ENCODE measurements around the gene GRID2.

GRID2 gene

DNA sequence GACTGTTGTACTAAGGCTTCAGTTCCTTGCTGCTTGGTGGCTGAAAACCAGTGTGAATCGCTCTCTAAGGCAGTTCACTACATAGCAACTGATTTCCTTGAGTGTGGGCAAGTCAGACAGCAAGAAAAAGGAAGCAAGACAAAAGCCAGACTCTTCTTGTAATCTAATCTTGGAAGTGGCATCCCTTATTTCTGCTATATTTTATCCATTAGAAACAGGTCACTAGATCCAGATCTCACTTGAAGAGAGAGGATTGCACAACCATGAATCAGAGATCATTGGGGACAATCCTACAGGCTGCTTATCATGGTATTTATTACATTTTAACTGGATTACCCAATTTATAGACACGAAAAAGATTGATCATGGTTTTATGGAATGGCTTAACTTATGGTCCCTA, 684.5 kb downstream of the GRID2 start:
- no peak for DNase-seq

DNA sequence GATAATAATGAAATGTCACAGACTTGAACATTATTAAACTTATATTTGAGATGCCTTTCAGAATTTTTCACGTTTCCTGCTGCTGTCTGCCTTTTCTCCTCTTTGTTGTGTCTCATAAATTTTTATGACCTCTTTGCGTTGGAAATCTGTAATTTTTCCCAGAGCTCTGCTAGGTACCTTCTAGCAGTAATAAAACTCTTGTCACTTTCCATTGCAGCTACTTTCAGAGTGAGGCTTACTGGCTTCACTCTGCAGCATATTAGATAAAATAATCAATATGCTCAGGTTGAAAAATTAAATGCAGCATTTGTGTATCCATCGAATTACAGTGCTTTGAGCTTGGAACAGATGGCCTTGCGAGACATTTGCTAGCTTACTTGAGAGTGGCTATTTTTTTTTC, 689.0 kb downstream of the GRID2 start:
- no peak for DNase-seq

- DNase-seq: no peak
Observed at GRCh38 chr4:92994727-92995126, 691.0 kb downstream of the GRID2 start.

DNA sequence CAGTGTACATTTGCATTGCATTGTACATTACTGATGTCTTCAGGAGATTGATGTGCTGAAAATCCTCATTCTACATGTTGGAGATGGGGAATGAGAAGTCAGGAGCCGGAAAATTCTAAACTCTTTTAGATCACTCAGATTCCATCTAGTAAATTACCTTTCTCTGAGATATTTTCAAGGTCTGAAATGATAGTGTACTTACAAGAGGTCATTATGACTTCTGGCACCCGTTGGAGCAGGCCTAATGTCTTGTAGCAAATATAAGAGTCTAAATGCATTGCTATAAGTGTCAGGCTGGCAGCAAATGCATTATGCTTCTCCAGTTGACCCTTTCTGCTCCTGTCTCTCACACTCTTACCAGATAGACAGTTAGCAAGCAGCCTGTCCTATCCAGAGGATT, 692.8 kb downstream of the GRID2 start:
- DNase-seq: no peak

- no peak for DNase-seq
Observed at GRCh38 chr4:93000910-93001309, 697.1 kb downstream of the GRID2 start.

- no peak for DNase-seq
Observed at GRCh38 chr4:93002240-93002639, 698.5 kb downstream of the GRID2 start.

DNA sequence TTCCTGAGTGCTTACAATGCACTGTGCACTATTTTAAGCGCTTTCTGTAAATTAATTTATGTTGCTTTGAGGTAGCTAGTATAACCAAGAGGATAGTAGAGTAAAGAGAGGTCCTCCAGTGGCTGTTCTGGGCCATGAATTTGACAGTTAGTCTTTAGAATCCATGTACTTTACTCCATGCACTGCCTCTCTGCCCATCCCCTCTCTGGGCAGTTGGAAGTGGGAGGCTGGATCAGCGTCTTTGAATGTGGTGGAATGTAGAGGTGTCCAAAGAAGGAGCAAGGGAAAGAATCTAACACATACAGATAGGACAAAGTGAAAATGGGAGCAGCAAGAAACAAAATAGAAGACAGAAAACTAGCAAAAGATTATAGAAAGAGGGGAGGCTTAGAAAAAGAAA, 712.6 kb downstream of the GRID2 start:
- DNase-seq: no peak

GRCh38 chr4:93018243-93018642, 714.5 kb downstream of the GRID2 start:
- DNase-seq: no peak

DNA sequence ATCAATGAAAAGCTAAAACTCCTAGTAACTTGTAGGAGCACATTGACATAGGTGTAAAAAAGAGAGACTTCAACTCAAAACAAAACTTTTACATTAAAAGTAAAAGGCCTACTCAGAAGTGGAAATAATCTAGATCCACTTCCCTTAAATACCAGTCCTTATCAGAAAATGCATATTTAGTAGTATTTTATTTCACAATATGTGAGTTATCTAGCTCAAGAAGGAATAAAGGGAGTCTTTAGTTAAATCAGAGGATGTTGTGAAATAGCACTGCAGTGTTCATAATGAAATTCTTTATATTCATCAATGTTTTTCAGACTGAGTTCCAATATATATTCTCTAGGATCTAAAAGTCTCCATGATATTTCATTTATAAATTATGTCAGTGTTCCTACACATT, 715.0 kb downstream of the GRID2 start:
- no peak for DNase-seq

GRCh38 chr4:93029769-93030168, 726.0 kb downstream of the GRID2 start:
- DNase-seq: no peak

GRCh38 chr4:93030670-93031069, 726.9 kb downstream of the GRID2 start:
- DNase-seq: no peak

DNA sequence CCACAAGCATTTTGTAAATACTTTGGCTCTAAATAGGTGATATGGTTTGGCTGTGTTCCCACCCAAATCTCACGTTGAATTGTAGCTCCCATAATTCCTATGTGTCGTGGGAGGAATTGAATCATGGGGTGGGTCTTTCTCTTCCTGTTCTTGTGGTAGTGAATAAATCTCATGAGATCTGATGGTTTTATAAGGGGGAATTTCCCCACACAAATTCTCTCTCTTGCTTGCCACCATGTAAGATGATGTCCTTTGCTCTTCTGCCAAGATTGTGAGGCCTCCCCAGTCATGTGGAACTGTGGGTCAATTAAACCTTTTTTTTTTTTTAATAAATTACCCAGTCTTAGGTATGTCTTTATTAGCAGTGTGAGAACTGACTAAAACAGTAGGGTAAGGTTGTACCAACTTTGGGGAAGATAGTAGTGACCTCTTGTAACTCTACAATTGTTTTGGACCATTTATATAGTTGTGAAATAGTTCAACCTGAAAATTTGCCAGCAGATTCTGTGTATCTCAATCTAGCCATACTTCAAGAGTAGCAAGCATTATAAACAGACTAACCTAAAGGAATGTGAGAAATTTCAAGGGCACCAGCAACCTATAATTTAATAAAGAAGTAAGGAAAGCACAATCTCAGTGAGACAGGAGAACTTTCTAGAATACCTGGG, 727.8 kb downstream of the GRID2 start:
- no peak for DNase-seq

GRCh38 chr4:93042746-93043145, 739.0 kb downstream of the GRID2 start:
- no peak for DNase-seq

DNA sequence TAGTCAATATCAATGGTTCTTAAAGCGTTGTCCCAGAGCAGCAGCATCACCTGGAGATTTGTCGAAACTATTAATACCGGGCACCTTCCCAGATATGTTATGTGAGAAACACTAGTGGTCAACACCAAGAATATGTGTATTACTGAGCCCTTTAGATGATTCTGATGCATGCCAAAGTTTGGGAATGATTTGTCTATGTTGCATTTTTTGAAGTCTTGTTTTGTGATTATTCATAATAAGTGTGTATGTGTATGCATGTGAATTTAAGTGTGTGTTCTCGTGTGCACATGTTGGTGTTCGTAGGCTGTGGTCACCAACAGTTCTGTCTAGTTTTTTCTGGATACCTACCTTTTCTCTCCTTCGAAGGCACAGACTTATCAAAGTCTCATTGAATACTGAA, 749.4 kb downstream of the GRID2 start:
- no peak for DNase-seq

DNA sequence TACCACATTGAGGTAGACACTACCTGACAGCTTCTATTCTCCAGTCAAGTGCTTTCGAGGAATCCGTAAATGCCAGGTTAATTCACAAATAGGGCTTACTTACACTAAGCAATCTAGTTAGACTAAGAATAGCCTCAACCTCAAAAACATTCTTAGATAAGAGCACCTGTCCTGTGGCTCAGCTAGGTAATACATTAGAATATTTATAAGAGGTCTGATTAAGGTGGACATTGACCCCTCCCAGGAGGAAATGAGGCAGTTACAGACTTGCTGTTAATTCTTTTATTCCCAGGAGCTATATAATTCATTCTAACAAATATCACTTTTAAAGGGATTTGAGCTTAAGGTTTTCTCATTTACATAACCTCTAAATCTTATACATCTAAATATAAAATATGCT, 758.1 kb downstream of the GRID2 start:
- no peak for DNase-seq

DNA sequence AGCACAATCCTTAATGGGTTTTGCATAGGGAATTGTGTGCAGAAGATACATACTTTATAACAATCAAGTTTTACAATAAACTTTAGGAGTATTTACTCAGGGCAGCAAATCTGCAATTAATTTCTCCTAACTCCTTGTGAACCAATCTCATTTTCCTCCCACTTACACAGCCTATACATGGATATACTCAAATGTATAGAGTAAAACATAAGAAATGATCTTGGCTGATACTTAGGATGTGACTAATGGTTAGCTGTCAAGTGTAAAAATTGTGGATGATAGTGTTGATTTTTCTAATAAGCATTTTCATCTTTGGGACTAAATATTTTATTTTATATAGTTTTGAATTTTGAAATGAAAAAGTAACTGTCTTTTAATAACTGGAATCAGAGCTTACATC, 759.6 kb downstream of the GRID2 start:
- DNase-seq: no peak

DNA sequence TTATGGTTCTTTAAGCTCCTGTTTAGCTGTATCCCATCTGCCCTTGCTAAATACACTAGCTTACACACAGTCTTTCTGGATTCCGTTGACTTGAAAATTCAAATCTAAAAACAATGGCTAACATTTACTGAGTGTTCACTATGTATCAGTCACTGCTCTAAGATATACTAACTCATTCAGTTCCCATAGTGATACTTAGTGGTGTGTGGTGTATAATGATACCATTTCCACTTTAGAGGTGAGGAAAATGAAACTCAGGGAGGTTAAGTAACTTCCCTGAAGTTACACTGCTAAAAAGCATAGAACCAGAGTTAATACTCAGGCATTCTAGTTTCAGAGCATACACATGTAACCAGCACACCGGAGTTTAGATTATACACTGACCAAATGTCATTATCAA, 762.0 kb downstream of the GRID2 start:
- no peak for DNase-seq

- DNase-seq: no peak
Observed at GRCh38 chr4:93066749-93067148, 763.0 kb downstream of the GRID2 start.

DNA sequence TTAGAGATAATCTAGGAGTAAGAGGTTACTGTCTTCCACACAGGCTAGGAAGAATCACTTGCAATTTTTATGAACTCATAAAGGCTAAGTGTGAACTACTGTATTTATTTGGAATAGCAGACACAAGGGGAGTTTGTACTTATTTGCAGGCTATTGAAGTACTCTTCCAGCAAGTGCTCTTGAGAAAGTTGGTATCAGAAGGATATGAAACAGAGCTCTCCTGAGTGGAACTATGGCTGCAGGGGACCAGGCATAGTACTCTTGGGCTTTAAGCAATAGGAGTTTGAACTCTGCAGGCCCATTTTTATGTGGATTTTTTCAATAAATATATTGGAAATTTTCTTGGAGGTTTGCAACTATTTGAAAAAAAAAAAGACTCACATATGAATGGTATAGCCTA, 768.5 kb downstream of the GRID2 start:
- DNase-seq: no peak

- no peak for DNase-seq
Observed at GRCh38 chr4:93080316-93080715, 776.5 kb downstream of the GRID2 start.

DNA sequence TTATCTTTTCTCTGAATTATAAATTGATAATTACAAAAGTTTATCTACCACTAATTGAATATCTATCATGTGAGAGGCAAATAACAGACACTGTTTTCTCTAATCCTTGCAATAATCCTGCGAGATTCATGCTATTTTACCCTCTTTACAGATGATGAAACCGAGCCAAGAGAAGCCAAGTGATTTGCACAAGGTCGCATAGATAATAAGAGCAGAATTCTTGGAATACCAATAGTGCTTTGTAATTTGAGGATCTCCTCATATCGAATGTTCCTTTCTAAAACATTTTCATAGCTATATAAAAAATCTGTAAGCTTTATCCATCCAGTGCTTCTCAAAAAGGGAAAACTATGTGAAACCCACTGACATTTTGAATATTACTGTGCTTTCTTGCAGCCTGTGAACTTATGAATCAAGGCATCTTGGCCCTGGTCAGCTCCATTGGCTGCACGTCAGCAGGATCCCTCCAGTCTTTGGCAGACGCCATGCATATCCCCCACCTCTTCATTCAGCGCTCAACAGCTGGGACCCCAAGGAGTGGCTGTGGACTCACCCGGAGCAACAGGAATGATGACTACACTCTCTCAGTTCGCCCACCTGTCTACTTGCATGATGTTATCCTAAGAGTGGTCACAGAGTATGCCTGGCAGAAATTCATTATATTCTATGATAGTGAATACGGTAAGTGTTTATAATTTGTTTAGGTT, 781.0 kb downstream of the GRID2 start:
- DNase-seq: no peak

GRCh38 chr4:93086356-93086755, 782.6 kb downstream of the GRID2 start:
- no peak for DNase-seq

- DNase-seq: no peak
Observed at GRCh38 chr4:93092765-93093164, 789.0 kb downstream of the GRID2 start.

GRCh38 chr4:93103042-93103441, 799.3 kb downstream of the GRID2 start:
- DNase-seq: no peak

- DNase-seq: no peak
Observed at GRCh38 chr4:93116624-93117023, 812.9 kb downstream of the GRID2 start.

Data from activated CD4-positive, alpha-beta T cell treated with anti-CD3 and anti-CD28 coated beads, Interleukin-10, Interleukin-2, amounts not matched to agents 100 ng/mL and 50 ng/mL, durations not matched to agents 16 hours and 8 hours (primary cell).